Hematopoietic multipotent progenitor cell (in vitro differentiated cells): ENCODE results near the gene TFDP3. TPM values are rescaled to one million over a fixed set of nuclear protein-coding genes. Genes with fewer than 3 reads are reported as not detected.
A peak's percentile ranks its signal among the peaks of the same experiment; 100 is the strongest.

ENCODE experiments used
- DNase-seq, 3 donors: peaks; one replicate each; pipeline ENCODE4 v3.0.0-alpha.2; 2011 to 2015; ENCODE audit warnings: low read depth in 2 of 3, low spot score in 2 of 3
- small RNA-seq: library from RNA; depleted of rRNA; stranded (forward); fragments of <200 nt; gene quantifications from one replicate; pipeline ENCODE3, GENCODE V24; 2012
- total RNA-seq: library from RNA; depleted of rRNA; stranded (reverse); fragments of >200 nt; gene quantifications from one replicate; pipeline ENCODE4 v1.2.3, GENCODE V29; 2012

The TFDP3 gene
- total RNA-seq, 1 donor: not detected

GRCh38 chrX:133189195-133189594, 29.0 kb downstream of the TFDP3 start:
- no peak for DNase-seq

GRCh38 chrX:133188631-133189030, 29.5 kb downstream of the TFDP3 start:
- DNase-seq: no peak

GRCh38 chrX:133185938-133186337, 32.2 kb downstream of the TFDP3 start:
- no peak for DNase-seq

- DNase-seq: no peak
Observed at GRCh38 chrX:133185119-133185518, 33.0 kb downstream of the TFDP3 start.

GRCh38 chrX:133183806-133184205, 34.3 kb downstream of the TFDP3 start:
- no peak for DNase-seq

GRCh38 chrX:133179500-133179899, 38.7 kb downstream of the TFDP3 start:
- no peak for DNase-seq

- DNase-seq: no peak
Observed at GRCh38 chrX:133177202-133177601, 41.0 kb downstream of the TFDP3 start.

- no peak for DNase-seq
Observed at GRCh38 chrX:133175605-133176004, 42.5 kb downstream of the TFDP3 start.

GRCh38 chrX:133175162-133175561, 43.0 kb downstream of the TFDP3 start:
- DNase-seq: no peak

GRCh38 chrX:133171962-133172708, 46.0 kb downstream of the TFDP3 start:
- DNase-seq: peak in 1 of 3 donors; percentile 21

Small RNA genes within 50 kb of the gene (small RNA-seq; reads per million reads assigned to genes)
- 0.41 reads per million for gene RNU1-115P

Other genes with a start within 250 kb of the TFDP3 start
- not detected for gene USP26, start 121.2 kb downstream of the TFDP3 start, total RNA-seq
- under 0.01 TPM for gene GPC4, start 197.1 kb upstream of the TFDP3 start, total RNA-seq